GM12873 (cell line): ENCODE data around the gene TOR4A.

ENCODE experiments used
- CTCF ChIP-seq: IDR thresholded peaks from 2 replicates; pipeline ENCODE4 v1.5.1; 2012; ENCODE audit warnings: low read depth, mild to moderate bottlenecking, moderate library complexity, low read length, control low read depth; ENCODE audit not compliant: insufficient read depth; ENCODE audit errors: missing control alignments

Gene TOR4A

GRCh38 chr9:137241490-137242268 lies 35.8 kb upstream of the TOR4A start:
- TF ChIP-seq CTCF: no peak

GRCh38 chr9:137242269-137243203 lies 35.0 kb upstream of the TOR4A start:
- no peak for TF ChIP-seq CTCF

GRCh38 chr9:137243626-137244485 lies 33.7 kb upstream of the TOR4A start:
- TF ChIP-seq CTCF: no peak

GRCh38 chr9:137244486-137245449 lies 32.8 kb upstream of the TOR4A start:
- TF ChIP-seq CTCF: no peak

GRCh38 chr9:137245450-137246421 lies 31.8 kb upstream of the TOR4A start:
- no peak for TF ChIP-seq CTCF
